Epithelial cell of prostate (primary cell): Measurements from ENCODE around the gene FRMD4A.
"Not testable (repeated sequence)": the region's sequence is repeated elsewhere in the genome, so short reads cannot be mapped to it uniquely, and the experiment has no call there.

Experiments used
- DNase-seq: peaks from one replicate; pipeline ENCODE4 v3.0.0-alpha.2; 2011; ENCODE audit warnings: low read depth, low spot score
- H3K27ac ChIP-seq: fragments of 450-650 bp; 2 replicates; pipeline ENCODE4 v1.5.1; 2017; ENCODE audit warnings: mild to moderate bottlenecking

The FRMD4A gene

DNA sequence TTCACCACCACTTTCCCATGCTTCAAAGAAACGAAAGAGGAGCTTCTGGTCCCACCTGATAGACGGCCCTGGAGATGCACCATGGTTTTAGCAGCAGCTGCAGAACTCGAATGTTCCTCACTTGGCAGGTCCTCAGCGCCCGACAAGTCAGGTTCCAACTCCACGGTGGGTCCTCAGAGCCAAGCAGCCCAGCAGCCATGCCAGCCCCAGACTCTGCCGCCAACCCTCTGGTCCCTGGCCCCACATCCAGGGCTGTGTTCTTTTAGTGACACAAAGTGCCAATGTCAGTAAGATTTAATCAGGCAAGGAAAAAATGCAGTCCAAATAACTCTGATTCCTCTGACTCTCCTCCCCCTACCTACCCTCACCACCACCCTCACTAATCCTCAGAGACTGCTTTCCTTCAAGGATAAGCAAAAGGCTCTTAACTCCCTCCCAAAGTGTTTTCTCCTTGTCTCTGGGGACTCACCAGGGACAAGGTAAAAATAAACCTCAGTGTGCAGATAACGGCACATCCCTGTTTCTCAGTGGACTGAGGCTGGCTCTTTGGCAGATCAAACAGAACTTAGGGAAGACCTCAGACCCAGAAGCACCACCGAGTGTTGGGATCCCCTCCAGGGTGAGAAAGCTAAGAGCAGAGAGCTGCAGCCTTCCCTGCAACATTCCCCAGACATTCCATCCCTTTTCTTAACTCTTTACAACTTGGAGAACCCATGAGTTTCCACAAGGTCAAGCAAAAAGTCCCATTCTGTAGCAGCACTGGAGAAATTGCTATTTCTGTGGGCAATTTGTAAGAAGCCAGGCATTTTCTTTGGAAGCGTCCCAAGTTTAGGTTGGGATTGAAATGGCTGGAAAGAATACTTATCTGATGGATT, 358.9 kb downstream of the FRMD4A start:
- no peak overlapping the region for H3K27ac ChIP-seq
- DNase-seq = no peak

DNA sequence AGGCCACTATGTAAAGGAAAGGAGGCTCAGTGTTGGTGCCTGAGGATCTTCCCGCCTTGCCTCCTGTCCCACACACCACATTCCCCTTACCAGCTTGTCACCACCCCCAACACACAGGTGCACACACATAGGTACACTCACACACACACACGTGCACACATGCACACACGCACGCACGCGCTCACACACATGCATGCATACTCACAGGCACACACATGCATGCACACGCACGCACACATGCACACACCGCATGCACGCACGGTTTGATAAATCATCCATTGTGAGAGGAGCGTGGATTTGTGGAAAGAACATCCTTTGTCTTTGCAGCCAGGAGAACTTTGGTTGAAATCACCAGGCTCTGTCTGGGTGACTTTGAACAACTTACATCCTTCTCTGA, 359.8 kb downstream of the FRMD4A start:
- DNase-seq = no peak
- H3K27ac ChIP-seq = no peak overlapping the region

DNA sequence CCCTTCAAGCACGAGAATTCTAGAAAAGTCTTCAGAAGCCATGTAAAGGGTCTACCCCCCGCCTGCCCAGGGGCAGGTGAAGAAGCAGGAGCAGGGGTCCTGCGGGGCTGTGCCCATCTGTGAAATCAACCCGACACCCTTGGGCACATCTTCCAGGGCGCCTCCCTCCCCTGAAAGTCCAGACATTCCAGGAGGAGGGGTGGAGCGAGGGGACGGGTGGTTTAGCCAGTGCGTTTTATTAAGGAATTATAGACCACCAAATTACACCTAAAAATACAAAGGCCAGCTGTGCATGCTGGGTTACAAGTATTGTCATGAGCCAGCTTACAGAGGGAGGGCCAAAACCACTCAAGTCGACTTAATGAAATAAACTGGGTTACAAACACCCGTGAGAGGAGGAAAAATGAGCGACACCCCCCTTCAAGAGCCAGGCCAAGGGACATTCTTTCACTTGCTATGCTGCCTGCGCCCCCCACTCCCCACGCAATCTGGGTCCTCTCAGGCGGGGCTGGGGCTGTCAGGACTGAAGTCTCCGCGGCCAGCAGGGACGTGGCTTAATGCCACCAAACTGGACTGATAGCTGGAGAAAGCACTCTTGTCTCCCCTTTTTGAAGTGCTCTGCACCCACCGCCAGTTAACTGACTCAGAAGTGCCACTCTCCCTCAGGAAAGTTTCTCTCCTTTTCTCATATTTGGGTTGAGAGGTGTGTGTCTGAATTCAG, 360.3 kb downstream of the FRMD4A start:
- H3K27ac ChIP-seq = no peak overlapping the region
- DNase-seq = no peak

- no peak for DNase-seq
- H3K27ac ChIP-seq = no peak overlapping the region
Measured at GRCh38 chr10:13969792-13970140, 361.0 kb downstream of the FRMD4A start.

- DNase-seq = peak; percentile 48
- no peak overlapping the region for H3K27ac ChIP-seq
Measured at GRCh38 chr10:13969118-13969791, 361.5 kb downstream of the FRMD4A start.

DNA sequence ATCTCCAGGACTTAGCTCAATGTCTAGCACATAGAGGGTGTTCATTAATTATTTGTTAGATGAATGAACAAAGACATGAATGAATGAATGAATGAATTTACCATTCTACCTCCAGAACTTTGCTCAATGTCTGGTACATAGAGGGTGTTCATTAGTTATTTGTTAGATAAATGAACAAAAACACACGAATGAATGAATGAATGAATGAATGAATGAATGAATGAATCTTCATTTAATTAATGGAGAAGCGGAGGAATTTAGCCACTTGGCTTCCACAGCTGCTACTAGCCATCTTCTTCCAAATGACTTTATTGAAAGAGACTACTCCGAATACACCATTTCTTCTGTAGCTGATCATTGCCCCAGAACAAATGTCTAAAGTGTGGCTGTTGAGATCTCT, 368.9 kb downstream of the FRMD4A start:
- H3K27ac ChIP-seq = no peak overlapping the region
- no peak for DNase-seq

GRCh38 chr10:13961097-13961496, 369.6 kb downstream of the FRMD4A start:
- no peak for DNase-seq
- no peak overlapping the region for H3K27ac ChIP-seq

- H3K27ac ChIP-seq = no peak overlapping the region
- no peak for DNase-seq
Measured at GRCh38 chr10:13960603-13961002, 370.1 kb downstream of the FRMD4A start.

DNA sequence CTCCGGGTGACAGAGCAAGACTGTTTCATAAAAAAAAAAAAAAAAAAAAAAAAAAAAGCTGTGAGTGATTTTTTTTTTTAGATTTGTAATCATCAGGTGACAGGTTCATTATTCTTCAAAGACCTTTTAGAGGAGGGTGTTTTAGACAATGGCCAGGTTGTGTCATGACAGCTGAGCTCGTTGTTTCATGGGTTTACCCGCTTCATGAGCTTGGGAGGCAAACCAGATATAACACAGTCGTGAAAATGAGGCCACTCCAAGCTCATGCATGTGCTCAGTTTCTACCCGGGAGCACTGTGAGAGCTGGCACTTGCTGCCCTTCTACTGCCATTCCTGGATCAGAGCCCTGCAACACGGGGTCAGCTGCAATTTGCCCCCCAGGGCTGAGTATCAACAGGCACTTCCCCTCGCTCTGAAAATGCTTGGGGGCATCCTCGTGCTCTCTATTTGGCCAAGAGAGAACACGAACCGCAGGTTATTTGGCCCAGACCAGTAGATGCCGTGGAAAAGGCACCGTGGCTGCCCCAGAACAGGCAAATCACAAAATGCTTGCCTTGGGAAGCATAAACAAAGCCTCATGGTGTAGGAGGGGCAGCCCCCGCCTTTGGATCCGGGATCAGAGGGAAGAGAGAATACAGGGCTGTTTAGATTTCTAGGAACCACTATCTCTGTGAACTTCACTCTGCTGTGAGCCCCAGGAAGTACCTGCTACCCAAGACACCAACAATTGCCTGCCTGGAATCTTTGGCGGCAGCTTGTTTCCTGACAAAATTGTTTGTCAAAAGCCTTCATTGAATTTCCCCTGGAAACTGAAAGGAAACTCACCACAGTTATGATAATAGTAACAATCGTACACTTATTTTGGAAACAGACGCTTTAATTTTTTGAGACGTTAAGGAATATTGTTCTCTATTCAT, 371.0 kb downstream of the FRMD4A start:
- no peak overlapping the region for H3K27ac ChIP-seq
- DNase-seq = no peak

DNA sequence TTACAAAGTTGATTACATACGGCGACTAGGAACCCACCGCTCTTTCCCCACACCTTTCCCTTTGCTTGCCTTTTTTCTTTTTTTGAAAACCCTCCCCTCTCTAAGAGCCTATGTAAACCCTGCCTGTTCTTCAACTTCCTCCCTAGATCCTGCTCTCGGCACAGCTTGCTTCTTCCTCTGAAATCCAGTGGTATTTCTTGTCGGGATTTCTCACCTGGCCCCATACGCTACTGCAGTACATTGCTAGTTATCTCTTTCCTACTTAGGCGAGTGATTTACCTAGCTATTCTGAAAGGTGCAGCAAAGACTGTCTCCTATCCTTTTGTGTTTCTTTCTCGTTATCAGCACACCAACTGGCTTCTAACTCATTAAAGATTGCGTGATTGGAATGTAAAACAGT, 372.9 kb downstream of the FRMD4A start:
- no peak for DNase-seq
- H3K27ac ChIP-seq = no peak overlapping the region

- no peak for DNase-seq
- no peak overlapping the region for H3K27ac ChIP-seq
Measured at GRCh38 chr10:13956826-13957225, 373.9 kb downstream of the FRMD4A start.

- no peak overlapping the region for H3K27ac ChIP-seq
- DNase-seq = no peak
Measured at GRCh38 chr10:13955409-13956068, 375.2 kb downstream of the FRMD4A start.

GRCh38 chr10:13954195-13954594, 376.5 kb downstream of the FRMD4A start:
- DNase-seq, H3K27ac ChIP-seq: not testable (repeated sequence)

- DNase-seq = no peak
- no peak overlapping the region for H3K27ac ChIP-seq
Measured at GRCh38 chr10:13953371-13953770, 377.4 kb downstream of the FRMD4A start.

DNA sequence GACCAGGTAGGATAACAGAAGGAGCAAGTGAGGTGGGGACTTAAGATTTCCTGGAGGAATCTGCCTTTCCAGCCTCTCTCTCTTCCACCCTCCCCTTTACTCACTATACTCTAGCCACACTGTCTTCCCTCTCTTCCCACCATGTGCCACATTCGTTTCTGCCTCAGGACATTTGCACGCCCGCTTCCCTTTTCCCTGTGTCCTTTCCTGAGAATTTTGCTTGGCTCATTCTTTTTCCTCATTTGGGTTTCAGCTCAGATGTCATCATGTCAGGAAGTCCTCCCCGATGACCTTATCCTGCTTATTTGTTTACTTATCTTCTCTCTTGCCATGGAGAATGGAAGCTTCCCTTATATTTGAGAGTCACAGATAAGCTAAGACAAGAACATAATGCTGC, 380.2 kb downstream of the FRMD4A start:
- H3K27ac ChIP-seq = peak overlapping the region; percentile 56
- no peak for DNase-seq

GRCh38 chr10:13949844-13950542, 380.7 kb downstream of the FRMD4A start:
- H3K27ac ChIP-seq = peak overlapping the region; percentile 56
- DNase-seq = no peak

DNA sequence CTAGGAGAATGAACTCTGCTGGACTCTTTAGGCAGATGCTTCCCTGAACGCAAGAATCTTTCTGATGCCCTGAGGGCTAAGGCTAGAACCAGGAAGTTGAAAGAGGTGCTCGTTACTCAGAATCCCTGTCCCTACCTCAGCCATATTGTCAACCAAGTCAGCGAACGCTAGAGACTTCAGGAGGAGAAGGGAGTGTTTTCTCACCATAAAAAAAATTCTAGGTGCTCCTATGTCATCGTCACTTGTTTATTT, 384.6 kb downstream of the FRMD4A start:
- no peak overlapping the region for H3K27ac ChIP-seq

DNA sequence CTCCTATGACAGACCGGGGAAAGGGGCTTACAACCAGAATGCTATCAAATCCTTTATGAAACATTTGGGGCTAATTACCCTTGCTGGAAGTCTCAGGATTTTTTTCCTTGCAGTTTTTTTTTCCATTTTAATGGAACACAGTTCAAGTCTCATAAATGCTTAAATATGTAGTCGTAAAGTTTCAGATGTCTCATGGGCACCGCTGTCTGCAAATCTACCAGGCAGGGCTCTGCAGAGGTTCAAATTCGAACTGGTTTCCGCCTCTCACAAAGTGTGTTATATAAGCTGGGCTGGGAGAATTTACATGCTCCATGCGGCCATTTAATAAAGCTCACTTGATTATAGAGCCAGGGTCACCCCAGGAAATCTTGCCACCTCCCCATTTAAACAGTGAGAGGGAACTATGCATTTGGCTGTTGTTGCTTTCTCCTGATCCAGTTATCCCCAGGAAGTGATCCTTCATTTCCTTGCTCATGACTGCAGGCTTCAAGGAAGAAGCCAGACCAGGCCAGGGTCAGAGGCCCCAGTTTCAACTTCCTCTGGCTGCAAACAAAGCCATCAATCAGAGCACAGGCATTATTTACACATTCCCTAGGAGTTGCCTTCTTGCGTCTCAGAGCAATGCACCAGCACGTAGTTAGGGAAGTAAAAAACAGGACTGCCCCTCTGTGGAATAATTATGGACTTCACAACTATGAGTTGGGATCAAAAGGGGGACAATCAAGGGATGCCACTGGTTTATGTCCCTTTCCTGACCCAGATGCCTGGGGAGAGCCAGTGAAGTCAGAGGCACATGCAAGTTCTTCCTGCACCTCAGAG, 385.1 kb downstream of the FRMD4A start:
- no peak for DNase-seq
- no peak overlapping the region for H3K27ac ChIP-seq

More for the DNA sequence above, 384.6 kb downstream of the FRMD4A start:
- no peak for DNase-seq
